Measurements from ENCODE around the gene SLC26A8.

SLC26A8 gene

GRCh38 chr6:35905141-35905785 is 119.2 kb downstream of the SLC26A8 start:
- TF ChIP-seq YY1 (IDR thresholded peaks at IDR 0.05; ENCODE audit: insufficient read depth, insufficient read length) (no peak), ZNF274 (IDR thresholded peaks at IDR 0.05; ENCODE audit: low read depth, low read length) (no peak), SUZ12 (IDR thresholded peaks at IDR 0.05; ENCODE audit: extremely low read depth, insufficient read depth, insufficient read length) (no peak)
- H3K36me3 ChIP-seq (ENCODE audit: insufficient read depth, insufficient read length, low read length), result peaks cover 53% of the 10 kb centered on the region

GRCh38 chr6:35903679-35904078 is 120.8 kb downstream of the SLC26A8 start:
- Histone ChIP-seq H3K36me3 (ENCODE audit: insufficient read depth, insufficient read length, low read length) (peaks cover 43% of the 10 kb centered on the region), H3K9ac (ENCODE audit: insufficient read length, low read depth) (no peak overlapping the region), H3K4me3 (ENCODE audit: insufficient read length, low read depth) (no peak overlapping the region), H3K27me3 (ENCODE audit: insufficient read depth, insufficient read length) (no peaks in the 10 kb centered on the region), H3K4me1 (ENCODE audit: insufficient read depth, insufficient read length) (no peaks in the 10 kb centered on the region), H3K9me3 (ENCODE audit: insufficient read depth, low read length) (peaks cover 6% of the 10 kb centered on the region; the same call in 1 of the 2 replicates)
- TF ChIP-seq SUZ12 (IDR thresholded peaks at IDR 0.05; ENCODE audit: extremely low read depth, insufficient read depth, insufficient read length) (no peak), YY1 (IDR thresholded peaks at IDR 0.05; ENCODE audit: insufficient read depth, insufficient read length) (no peak), ZNF274 (IDR thresholded peaks at IDR 0.05; ENCODE audit: low read depth, low read length) (no peak)
- DNase-seq (ENCODE audit: low read depth, low spot score), result no peak

More at GRCh38 chr6:35905141-35905785, 119.2 kb downstream of the SLC26A8 start:
- no peak overlapping the region for H3K9ac ChIP-seq (ENCODE audit: insufficient read length, low read depth)
- no peak for DNase-seq (ENCODE audit: low read depth, low spot score)
- no peak overlapping the region for H3K4me3 ChIP-seq (ENCODE audit: insufficient read length, low read depth)
- H3K27me3 ChIP-seq (ENCODE audit: insufficient read depth, insufficient read length), result no peaks in the 10 kb centered on the region
- H3K9me3 ChIP-seq (ENCODE audit: insufficient read depth, low read length), result peaks cover 22% of the 10 kb centered on the region
- no peaks in the 10 kb centered on the region for H3K4me1 ChIP-seq (ENCODE audit: insufficient read depth, insufficient read length)

GRCh38 chr6:35900448-35900847 is 124.0 kb downstream of the SLC26A8 start:
- Histone ChIP-seq H3K4me3 (ENCODE audit: insufficient read length, low read depth) (no peak overlapping the region), H3K9ac (ENCODE audit: insufficient read length, low read depth) (no peak overlapping the region), H3K36me3 (ENCODE audit: insufficient read depth, insufficient read length, low read length) (peaks cover 27% of the 10 kb centered on the region), H3K27me3 (ENCODE audit: insufficient read depth, insufficient read length) (no peaks in the 10 kb centered on the region), H3K4me1 (ENCODE audit: insufficient read depth, insufficient read length) (no peaks in the 10 kb centered on the region), H3K9me3 (ENCODE audit: insufficient read depth, low read length) (no peaks in the 10 kb centered on the region)
- no peak for DNase-seq (ENCODE audit: low read depth, low spot score)
- TF ChIP-seq YY1 (IDR thresholded peaks at IDR 0.05; ENCODE audit: insufficient read depth, insufficient read length) (no peak), SUZ12 (IDR thresholded peaks at IDR 0.05; ENCODE audit: extremely low read depth, insufficient read depth, insufficient read length) (no peak), ZNF274 (IDR thresholded peaks at IDR 0.05; ENCODE audit: low read depth, low read length) (no peak)

GRCh38 chr6:35898003-35898402 is 126.4 kb downstream of the SLC26A8 start:
- Histone ChIP-seq H3K9me3 (ENCODE audit: insufficient read depth, low read length) (no peaks in the 10 kb centered on the region), H3K27me3 (ENCODE audit: insufficient read depth, insufficient read length) (no peaks in the 10 kb centered on the region), H3K4me3 (ENCODE audit: insufficient read length, low read depth) (no peak overlapping the region), H3K4me1 (ENCODE audit: insufficient read depth, insufficient read length) (no peaks in the 10 kb centered on the region), H3K36me3 (ENCODE audit: insufficient read depth, insufficient read length, low read length) (peaks cover 12% of the 10 kb centered on the region), H3K9ac (ENCODE audit: insufficient read length, low read depth) (no peak overlapping the region)
- no peak for DNase-seq (ENCODE audit: low read depth, low spot score)
- no peak for TF ChIP-seq SUZ12 (IDR thresholded peaks at IDR 0.05; ENCODE audit: extremely low read depth, insufficient read depth, insufficient read length)
- no peak for TF ChIP-seq ZNF274 (IDR thresholded peaks at IDR 0.05; ENCODE audit: low read depth, low read length)
- TF ChIP-seq YY1 (IDR thresholded peaks at IDR 0.05; ENCODE audit: insufficient read depth, insufficient read length), result no peak

- H3K36me3 ChIP-seq (ENCODE audit: insufficient read depth, insufficient read length, low read length), result peaks cover 12% of the 10 kb centered on the region
- no peaks in the 10 kb centered on the region for H3K9me3 ChIP-seq (ENCODE audit: insufficient read depth, low read length)
- no peaks in the 10 kb centered on the region for H3K4me1 ChIP-seq (ENCODE audit: insufficient read depth, insufficient read length)
- H3K27me3 ChIP-seq (ENCODE audit: insufficient read depth, insufficient read length), result no peaks in the 10 kb centered on the region
- H3K4me3 ChIP-seq (ENCODE audit: insufficient read length, low read depth), result no peak overlapping the region
- H3K9ac ChIP-seq (ENCODE audit: insufficient read length, low read depth), result no peak overlapping the region
- no peak for DNase-seq (ENCODE audit: low read depth, low spot score)
- no peak for TF ChIP-seq SUZ12 (IDR thresholded peaks at IDR 0.05; ENCODE audit: extremely low read depth, insufficient read depth, insufficient read length)
- no peak for TF ChIP-seq YY1 (IDR thresholded peaks at IDR 0.05; ENCODE audit: insufficient read depth, insufficient read length)
- no peak for TF ChIP-seq ZNF274 (IDR thresholded peaks at IDR 0.05; ENCODE audit: low read depth, low read length)
These were observed 127.0 kb downstream of the SLC26A8 start for GRCh38 chr6:35897486-35897885.

GRCh38 chr6:35897036-35897435 is 127.4 kb downstream of the SLC26A8 start:
- H3K4me3 ChIP-seq (ENCODE audit: insufficient read length, low read depth), result no peak overlapping the region
- peaks cover 12% of the 10 kb centered on the region for H3K36me3 ChIP-seq (ENCODE audit: insufficient read depth, insufficient read length, low read length)
- H3K9ac ChIP-seq (ENCODE audit: insufficient read length, low read depth), result no peak overlapping the region
- no peaks in the 10 kb centered on the region for H3K9me3 ChIP-seq (ENCODE audit: insufficient read depth, low read length)
- H3K27me3 ChIP-seq (ENCODE audit: insufficient read depth, insufficient read length), result no peaks in the 10 kb centered on the region
- DNase-seq (ENCODE audit: low read depth, low spot score), result no peak
- TF ChIP-seq ZNF274 (IDR thresholded peaks at IDR 0.05; ENCODE audit: low read depth, low read length) (no peak), SUZ12 (IDR thresholded peaks at IDR 0.05; ENCODE audit: extremely low read depth, insufficient read depth, insufficient read length) (no peak), YY1 (IDR thresholded peaks at IDR 0.05; ENCODE audit: insufficient read depth, insufficient read length) (no peak)
- no peaks in the 10 kb centered on the region for H3K4me1 ChIP-seq (ENCODE audit: insufficient read depth, insufficient read length)

GRCh38 chr6:35896228-35896627 is 128.2 kb downstream of the SLC26A8 start:
- no peaks in the 10 kb centered on the region for H3K4me1 ChIP-seq (ENCODE audit: insufficient read depth, insufficient read length)
- no peak overlapping the region for H3K9ac ChIP-seq (ENCODE audit: insufficient read length, low read depth)
- H3K4me3 ChIP-seq (ENCODE audit: insufficient read length, low read depth), result no peak overlapping the region
- TF ChIP-seq SUZ12 (IDR thresholded peaks at IDR 0.05; ENCODE audit: extremely low read depth, insufficient read depth, insufficient read length) (no peak), ZNF274 (IDR thresholded peaks at IDR 0.05; ENCODE audit: low read depth, low read length) (no peak), YY1 (IDR thresholded peaks at IDR 0.05; ENCODE audit: insufficient read depth, insufficient read length) (no peak)
- no peaks in the 10 kb centered on the region for H3K9me3 ChIP-seq (ENCODE audit: insufficient read depth, low read length)
- H3K27me3 ChIP-seq (ENCODE audit: insufficient read depth, insufficient read length), result no peaks in the 10 kb centered on the region
- peaks cover 12% of the 10 kb centered on the region for H3K36me3 ChIP-seq (ENCODE audit: insufficient read depth, insufficient read length, low read length)
- no peak for DNase-seq (ENCODE audit: low read depth, low spot score)

Data from NT2/D1 (cell line).